Nephron progenitor cell (in vitro differentiated cells): ENCODE measurements around the gene SDK2.
A peak's percentile ranks its signal among the peaks of the same experiment; 100 is the strongest.

ENCODE experiments used
- DNase-seq: peaks from one replicate; pipeline ENCODE4 v3.0.0; 2021
- H3K27ac Mint-ChIP-seq: 2 replicates; pipeline ENCODE4 v1.8.0; 2021; ENCODE audit warnings: mild to moderate bottlenecking, moderate library complexity, mixed read lengths
- H3K27me3 Mint-ChIP-seq: 2 replicates; pipeline ENCODE4 v1.8.0; 2021; ENCODE audit warnings: mild to moderate bottlenecking, low read depth, mixed read lengths; ENCODE audit not compliant: poor library complexity
- H3K36me3 Mint-ChIP-seq: 2 replicates; pipeline ENCODE4 v1.8.0; 2021; ENCODE audit warnings: low read depth, mixed read lengths
- H3K4me1 Mint-ChIP-seq: 2 replicates; pipeline ENCODE4 v1.8.0; 2021; ENCODE audit warnings: mixed read lengths
- H3K4me3 Mint-ChIP-seq: 2 replicates; pipeline ENCODE4 v1.8.0; 2021; ENCODE audit warnings: mild to moderate bottlenecking, moderate library complexity, mixed read lengths
- H3K9me3 Mint-ChIP-seq: 2 replicates; pipeline ENCODE4 v1.8.0; 2021; ENCODE audit warnings: mild to moderate bottlenecking, moderate library complexity, mixed read lengths
- TF ChIP-seq, protein P1 (sequence below): fragments of 200-600 bp; sonication (generic); IDR thresholded peaks from 2 replicates; pipeline ENCODE4 v1.5.0; 2021; ENCODE audit warnings: antibody characterized with exemption

Gene SDK2

GRCh38 chr17:73623247-73623646, 21.0 kb downstream of the SDK2 start:
- H3K9me3 Mint-ChIP-seq, result peaks cover 43% of the 10 kb centered on the region
- TF ChIP-seq, protein P1, sequence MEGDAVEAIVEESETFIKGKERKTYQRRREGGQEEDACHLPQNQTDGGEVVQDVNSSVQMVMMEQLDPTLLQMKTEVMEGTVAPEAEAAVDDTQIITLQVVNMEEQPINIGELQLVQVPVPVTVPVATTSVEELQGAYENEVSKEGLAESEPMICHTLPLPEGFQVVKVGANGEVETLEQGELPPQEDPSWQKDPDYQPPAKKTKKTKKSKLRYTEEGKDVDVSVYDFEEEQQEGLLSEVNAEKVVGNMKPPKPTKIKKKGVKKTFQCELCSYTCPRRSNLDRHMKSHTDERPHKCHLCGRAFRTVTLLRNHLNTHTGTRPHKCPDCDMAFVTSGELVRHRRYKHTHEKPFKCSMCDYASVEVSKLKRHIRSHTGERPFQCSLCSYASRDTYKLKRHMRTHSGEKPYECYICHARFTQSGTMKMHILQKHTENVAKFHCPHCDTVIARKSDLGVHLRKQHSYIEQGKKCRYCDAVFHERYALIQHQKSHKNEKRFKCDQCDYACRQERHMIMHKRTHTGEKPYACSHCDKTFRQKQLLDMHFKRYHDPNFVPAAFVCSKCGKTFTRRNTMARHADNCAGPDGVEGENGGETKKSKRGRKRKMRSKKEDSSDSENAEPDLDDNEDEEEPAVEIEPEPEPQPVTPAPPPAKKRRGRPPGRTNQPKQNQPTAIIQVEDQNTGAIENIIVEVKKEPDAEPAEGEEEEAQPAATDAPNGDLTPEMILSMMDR, result no peak
- H3K36me3 Mint-ChIP-seq, result peaks cover 48% of the 10 kb centered on the region
- H3K27me3 Mint-ChIP-seq, result no peaks in the 10 kb centered on the region
- H3K27ac Mint-ChIP-seq, result peak overlapping the region; percentile 72
- peaks cover 53% of the 10 kb centered on the region for H3K4me1 Mint-ChIP-seq
- DNase-seq, result no peak
- no peak overlapping the region for H3K4me3 Mint-ChIP-seq

GRCh38 chr17:73622381-73622780, 21.9 kb downstream of the SDK2 start:
- H3K4me1 Mint-ChIP-seq, result peaks cover 60% of the 10 kb centered on the region

GRCh38 chr17:73621685-73622084, 22.6 kb downstream of the SDK2 start:
- peaks cover 60% of the 10 kb centered on the region for H3K4me1 Mint-ChIP-seq
- TF ChIP-seq, protein P1, result no peak
- H3K27ac Mint-ChIP-seq, result no peak overlapping the region
- DNase-seq, result no peak
- no peak overlapping the region for H3K4me3 Mint-ChIP-seq
- peaks cover 44% of the 10 kb centered on the region for H3K36me3 Mint-ChIP-seq
- H3K27me3 Mint-ChIP-seq, result no peaks in the 10 kb centered on the region
- peaks cover 48% of the 10 kb centered on the region for H3K9me3 Mint-ChIP-seq

More at GRCh38 chr17:73622381-73622780, 21.9 kb downstream of the SDK2 start:
- Mint-ChIP-seq H3K27ac (no peak overlapping the region), H3K27me3 (no peaks in the 10 kb centered on the region), H3K9me3 (peaks cover 48% of the 10 kb centered on the region), H3K4me3 (no peak overlapping the region), H3K36me3 (peaks cover 49% of the 10 kb centered on the region)
- TF ChIP-seq, protein P1, result no peak
- DNase-seq, result no peak

DNA sequence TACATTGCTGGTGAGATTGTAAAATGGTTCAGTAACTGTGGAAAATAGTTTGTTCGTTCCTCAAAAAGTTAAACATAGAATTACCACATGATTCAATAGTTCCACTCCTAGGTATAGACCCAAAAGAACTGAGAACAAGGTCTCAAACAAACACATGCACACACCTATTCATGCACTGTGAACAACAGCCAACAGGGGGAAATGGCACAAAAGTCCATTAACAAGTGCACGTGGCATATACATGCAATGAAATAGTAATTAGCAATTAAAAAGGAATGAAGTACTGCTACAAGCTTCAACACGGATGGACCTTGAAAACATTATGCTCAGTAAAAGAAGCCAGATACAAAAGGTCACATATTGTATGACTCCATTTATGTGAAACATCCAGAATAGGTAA, 23.8 kb downstream of the SDK2 start:
- no peak overlapping the region for H3K4me3 Mint-ChIP-seq
- peaks cover 48% of the 10 kb centered on the region for H3K9me3 Mint-ChIP-seq
- no peak for DNase-seq
- peaks cover 44% of the 10 kb centered on the region for H3K36me3 Mint-ChIP-seq
- TF ChIP-seq, protein P1, result no peak
- no peaks in the 10 kb centered on the region for H3K27me3 Mint-ChIP-seq
- peaks cover 60% of the 10 kb centered on the region for H3K4me1 Mint-ChIP-seq
- H3K27ac Mint-ChIP-seq, result no peak overlapping the region

DNA sequence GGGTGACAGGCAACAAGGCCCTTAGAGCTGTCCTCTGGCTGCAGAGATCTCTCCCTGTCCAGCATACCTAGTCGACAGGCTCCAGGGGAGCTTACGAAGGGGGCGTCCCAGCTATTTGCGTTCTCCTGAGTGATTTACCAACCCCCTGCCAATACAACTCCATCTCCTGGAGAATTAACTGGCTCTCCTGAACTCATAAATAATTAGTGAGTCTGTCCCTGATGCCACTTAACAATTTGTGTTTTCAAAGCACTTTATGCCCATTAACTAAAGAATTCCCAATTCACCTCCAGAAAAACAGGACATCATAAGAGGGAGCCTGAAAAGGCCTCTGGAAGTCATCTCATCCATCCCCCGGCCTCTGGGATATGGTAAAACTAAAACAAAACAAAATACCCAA, 26.7 kb downstream of the SDK2 start:
- DNase-seq, result no peak
- Mint-ChIP-seq H3K36me3 (peaks cover 39% of the 10 kb centered on the region), H3K4me1 (peaks cover 58% of the 10 kb centered on the region), H3K9me3 (peaks cover 44% of the 10 kb centered on the region), H3K27me3 (peaks cover 5% of the 10 kb centered on the region), H3K27ac (peak overlapping the region; percentile 94), H3K4me3 (peak overlapping the region; percentile 39)
- TF ChIP-seq, protein P1, result no peak

- peak overlapping the region; percentile 99 for H3K27ac Mint-ChIP-seq
- H3K27me3 Mint-ChIP-seq, result peaks cover 5% of the 10 kb centered on the region
- H3K4me1 Mint-ChIP-seq, result peaks cover 61% of the 10 kb centered on the region
- H3K9me3 Mint-ChIP-seq, result peaks cover 42% of the 10 kb centered on the region
- no peak for DNase-seq
- TF ChIP-seq, protein P1, result no peak
- peaks cover 38% of the 10 kb centered on the region for H3K36me3 Mint-ChIP-seq
- peak overlapping the region; percentile 24 for H3K4me3 Mint-ChIP-seq
These were observed 27.3 kb downstream of the SDK2 start for GRCh38 chr17:73616873-73617404.
